ENCODE data around the gene KLHL12. TPM values are rescaled to one million over a fixed set of nuclear protein-coding genes. Genes with fewer than 3 reads are reported as not detected.
A peak's percentile ranks its signal among the peaks of the same experiment; 100 is the strongest.

KLHL12 gene
- total RNA-seq, 4 donors from 2014 or later: 12.4 to 25.2 (median 20.8) TPM

GRCh38 chr1:202871367-202871766 is 55.7 kb downstream of the KLHL12 start:
- TF ChIP-seq, protein P1, sequence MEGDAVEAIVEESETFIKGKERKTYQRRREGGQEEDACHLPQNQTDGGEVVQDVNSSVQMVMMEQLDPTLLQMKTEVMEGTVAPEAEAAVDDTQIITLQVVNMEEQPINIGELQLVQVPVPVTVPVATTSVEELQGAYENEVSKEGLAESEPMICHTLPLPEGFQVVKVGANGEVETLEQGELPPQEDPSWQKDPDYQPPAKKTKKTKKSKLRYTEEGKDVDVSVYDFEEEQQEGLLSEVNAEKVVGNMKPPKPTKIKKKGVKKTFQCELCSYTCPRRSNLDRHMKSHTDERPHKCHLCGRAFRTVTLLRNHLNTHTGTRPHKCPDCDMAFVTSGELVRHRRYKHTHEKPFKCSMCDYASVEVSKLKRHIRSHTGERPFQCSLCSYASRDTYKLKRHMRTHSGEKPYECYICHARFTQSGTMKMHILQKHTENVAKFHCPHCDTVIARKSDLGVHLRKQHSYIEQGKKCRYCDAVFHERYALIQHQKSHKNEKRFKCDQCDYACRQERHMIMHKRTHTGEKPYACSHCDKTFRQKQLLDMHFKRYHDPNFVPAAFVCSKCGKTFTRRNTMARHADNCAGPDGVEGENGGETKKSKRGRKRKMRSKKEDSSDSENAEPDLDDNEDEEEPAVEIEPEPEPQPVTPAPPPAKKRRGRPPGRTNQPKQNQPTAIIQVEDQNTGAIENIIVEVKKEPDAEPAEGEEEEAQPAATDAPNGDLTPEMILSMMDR (IDR thresholded peaks at IDR 0.05): no peak
- ATAC-seq (ENCODE audit: low FRiP score) (no peak), DNase-seq (ENCODE audit: low spot score) (no peak)

GRCh38 chr1:202862679-202863560 is 64.1 kb downstream of the KLHL12 start:
- TF ChIP-seq, protein P1 (IDR thresholded peaks at IDR 0.05): no peak
- ATAC-seq (ENCODE audit: low FRiP score) (no peak), DNase-seq (ENCODE audit: low spot score) (no peak)

- TF ChIP-seq, protein P1 (IDR thresholded peaks at IDR 0.05): no peak
- DNase-seq (ENCODE audit: low spot score) (peak; percentile 89), ATAC-seq (ENCODE audit: low FRiP score) (peak; percentile 98)
Measured at GRCh38 chr1:202861420-202862132, 65.5 kb downstream of the KLHL12 start.

GRCh38 chr1:202860744-202861419 is 66.2 kb downstream of the KLHL12 start:
- DNase-seq (ENCODE audit: low spot score) (no peak), ATAC-seq (ENCODE audit: low FRiP score) (peak; percentile 38)
- TF ChIP-seq, protein P1 (IDR thresholded peaks at IDR 0.05): no peak

DNA sequence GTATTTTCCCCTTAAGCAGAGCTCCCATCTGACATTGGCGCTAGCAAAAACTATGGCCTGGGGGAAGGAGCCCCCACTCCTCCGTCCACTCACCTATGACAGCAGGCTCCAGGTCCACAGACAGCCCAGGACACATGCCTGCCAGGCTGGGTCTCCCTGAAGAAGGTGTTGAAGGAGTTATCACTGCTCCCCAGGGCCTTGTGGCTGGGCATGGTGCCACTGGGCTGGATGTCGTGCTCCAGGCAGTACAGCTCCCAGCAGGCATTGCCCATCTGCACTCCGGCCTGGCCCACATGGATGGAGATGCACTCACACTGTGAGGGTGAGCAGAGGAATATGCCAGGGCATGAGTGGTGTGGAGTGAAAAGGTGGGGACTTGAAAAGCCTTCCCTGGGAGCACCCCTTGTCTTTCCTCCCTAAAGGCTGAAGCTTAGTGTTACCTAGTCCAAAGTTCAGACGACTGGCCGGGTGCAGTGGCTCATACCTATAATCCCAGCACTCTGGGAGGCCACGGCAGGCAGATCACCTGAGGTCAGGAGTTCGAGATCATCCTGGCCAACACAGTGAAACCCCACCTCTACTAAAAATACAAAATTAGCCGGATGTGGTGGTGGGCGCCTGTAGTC is 68.1 kb downstream of the KLHL12 start:
- no peak for DNase-seq (ENCODE audit: low spot score)
- TF ChIP-seq, protein P1 (IDR thresholded peaks at IDR 0.05): no peak
- no peak for ATAC-seq (ENCODE audit: low FRiP score)

- TF ChIP-seq, protein P1 (IDR thresholded peaks at IDR 0.05): no peak
- no peak for DNase-seq (ENCODE audit: low spot score)
Measured at GRCh38 chr1:202858331-202858730, 68.7 kb downstream of the KLHL12 start.

More at GRCh38 chr1:202858331-202858730, 68.7 kb downstream of the KLHL12 start:
- ATAC-seq (ENCODE audit: low FRiP score): no peak

All from omental fat pad (tissue), 4 donors.